ENCODE measurements around the gene FMN1. TPM values are rescaled to one million over a fixed set of nuclear protein-coding genes. Genes with fewer than 3 reads are reported as not detected.

FMN1 gene
- total and polyA plus RNA-seq, 10 of the 15 experiments (the other 5 are each of a cell fraction or from before 2014, with no cell fraction given), result 0.05 to 0.16 (median 0.08) TPM; not detected in 4

GRCh38 chr15:33197636-33198035 is 3.1 kb upstream of the FMN1 start:
- SMC1A ChIA-PET (ENCODE audit: uncharacterized antibody, unreplicated experiment), result no interaction called here
- Histone ChIP-seq H3K9me3 (replicated peaks; ENCODE audit: control insufficient read depth, insufficient read depth, low read length) (no peaks in the 10 kb centered on the region; the same call in 1 of the 3 replicates), H3K36me3 (ENCODE audit: control insufficient read depth in 2 of 2, insufficient read depth in 2 of 2, low read length in 1 of 2) (no peaks in the 10 kb centered on the region), H3K4me1 (ENCODE audit: control insufficient read depth, insufficient read depth, low read length) (peaks cover 16% of the 10 kb centered on the region), H4K20me1 (ENCODE audit: control insufficient read depth, insufficient read depth) (no peaks in the 10 kb centered on the region), H3K27ac (ENCODE audit: control insufficient read depth, insufficient read depth) (no peak overlapping the region), H3K27me3 (replicated peaks in 1 of 2; ENCODE audit: control insufficient read depth in 2 of 2, insufficient read depth in 2 of 2, low read length in 1 of 2) (peaks cover 0 to 12% of the 10 kb centered on the region in 2 experiments; a peak in 3 of 4 replicates), H3K79me2 (ENCODE audit: control insufficient read depth, insufficient read depth, low read length) (no peaks in the 10 kb centered on the region), H2AFZ (ENCODE audit: control insufficient read depth, low read depth, low read length) (no peak overlapping the region), H3K9ac (ENCODE audit: control insufficient read depth, insufficient read depth, low read length) (no peak overlapping the region), H3K4me2 (ENCODE audit: control insufficient read depth, insufficient read depth) (no peak overlapping the region), H3K4me3 (no peak overlapping the region)
- ATAC-seq (no peak), DNase-seq (ENCODE audit: low read depth, low spot score) (no peak), FAIRE-seq (no peak)
- in situ Hi-C loops (cut with MboI) (no loop called here), intact Hi-C loops (cut with micrococcal nuclease; ENCODE audit: unreplicated experiment) (no loop called here)
- no TSS peak for BruUV-seq (replicated peaks)
- RAD21 ChIA-PET (ENCODE audit: unreplicated experiment), result no interaction called here
- POLR2A ChIA-PET, result interaction anchor here (0.5 kb wide), 1 partner anchor 14 kb away, joined by 4 read pairs; no protein-coding TSS in a partner anchor
- no peak for TF ChIP-seq KLF5 (IDR thresholded peaks at IDR 0.05; ENCODE audit: partially characterized antibody)
- TF ChIP-seq ATF7 (IDR thresholded peaks at IDR 0.05; ENCODE audit: low read depth), result no peak
- no peak for TF ChIP-seq CHD4 (IDR thresholded peaks at IDR 0.05)
- no peak for TF ChIP-seq BHLHE40 (IDR thresholded peaks at IDR 0.05; ENCODE audit: borderline replicate concordance in 1 of 2, low read depth in 2 of 2, low read length in 1 of 2)
- no peak for TF ChIP-seq PKNOX1 (IDR thresholded peaks at IDR 0.05)
- no peak for TF ChIP-seq STAT3 (IDR thresholded peaks at IDR 0.05; ENCODE audit: low read depth, low read length)
- TF ChIP-seq SUZ12 (IDR thresholded peaks at IDR 0.05; ENCODE audit: unreplicated experiment), result no peak
- no peak for TF ChIP-seq SPI1 (IDR thresholded peaks at IDR 0.05; ENCODE audit: borderline replicate concordance, insufficient read depth, low read depth, low read length)
- TF ChIP-seq SUPT20H (IDR thresholded peaks at IDR 0.05; ENCODE audit: borderline replicate concordance, control insufficient read depth, low read depth, low read length), result no peak
- TF ChIP-seq CBX3 (IDR thresholded peaks at IDR 0.05; ENCODE audit: borderline replicate concordance, low read depth), result no peak
- no peak for TF ChIP-seq NR2F1 (conservative IDR thresholded peaks at IDR 0.05)
- no peak for TF ChIP-seq NBN (IDR thresholded peaks at IDR 0.05)
- CTCF ChIA-PET, result interaction anchor here (0.7 to 0.8 kb wide), 2 partner anchors 50 to 540 kb away, joined by 3 read pairs; no protein-coding TSS in a partner anchor
- 5% methylated on average over 1 of the region's 5 CpGs for WGBS (ENCODE audit: insufficient coverage, insufficient replicate concordance, low lambda C conversion rate, missing lambda C conversion rate)

Measured in GM12878 (cell line).